PC-3 (cell line): ENCODE results near the gene SLC35F5.

Source experiments
- CTCF ChIP-seq: fragments of 300-600 bp; sonication (generic); conservative IDR thresholded peaks from 2 replicates; pipeline ENCODE4 v1.5.1; 2017; ENCODE audit warnings: antibody characterized with exemption, low read depth, mild to moderate bottlenecking, low read length
- EZH2 ChIP-seq: fragments of 300-600 bp; sonication (generic); IDR thresholded peaks from one replicate; pipeline ENCODE4 v1.6.1; 2017; ENCODE audit warnings: antibody characterized with exemption, mild to moderate bottlenecking, low read length; ENCODE audit not compliant: unreplicated experiment

GRCh38 chr2:113694438-113694837 is 62.0 kb downstream of the SLC35F5 start:
- TF ChIP-seq CTCF (no peak), EZH2 (no peak)
